ENCODE data around the gene BMF. TPM values are rescaled to one million over a fixed set of nuclear protein-coding genes. Genes with fewer than 3 reads are reported as not detected.
A peak's percentile ranks its signal among the peaks of the same experiment; 100 is the strongest.
"Not testable (repeated sequence)": the region's sequence is repeated elsewhere in the genome, so short reads cannot be mapped to it uniquely, and the experiment has no call there.

BMF gene
- total and polyA plus RNA-seq, 7 experiments from 2014 or later, result 1.5 to 31.1 (median 11.4) TPM

DNA sequence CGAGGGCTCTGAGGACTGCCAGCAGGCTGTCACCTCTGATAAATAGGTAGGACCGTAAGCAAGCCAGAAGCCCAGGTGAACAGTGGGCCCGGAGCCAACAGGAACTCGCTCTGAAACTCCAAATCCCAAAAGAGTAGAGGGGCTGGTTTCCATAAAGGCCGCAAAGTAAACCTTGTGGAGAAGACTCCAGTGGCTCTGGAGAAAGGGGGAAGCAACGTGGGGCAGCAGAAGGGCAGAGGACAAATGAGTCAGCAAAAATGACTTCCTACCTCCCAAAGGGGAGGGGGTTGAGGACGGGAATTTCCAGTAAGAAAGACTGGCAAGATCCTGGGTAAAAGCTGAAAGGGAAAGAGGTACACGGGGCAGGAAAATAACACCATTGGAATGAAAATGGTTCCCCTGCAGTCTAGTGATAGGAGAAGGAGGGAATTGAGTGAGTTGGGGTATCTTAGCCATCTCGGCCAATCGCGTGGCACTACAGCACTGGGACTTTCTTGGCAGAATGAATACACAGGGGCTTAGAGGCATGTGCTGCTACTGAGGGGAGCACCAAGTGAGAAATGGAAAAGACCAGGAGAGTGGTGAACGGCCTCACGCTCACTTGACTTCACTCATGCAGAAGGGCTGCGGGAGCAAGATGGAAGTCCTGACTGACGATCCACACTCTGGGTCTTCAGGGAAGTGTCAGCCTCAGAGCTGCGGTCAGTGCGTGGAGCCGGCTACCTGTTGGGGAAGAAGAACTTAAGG lies 33.2 kb downstream of the BMF start:
- no peak overlapping the region for H3K27ac ChIP-seq (ENCODE audit: low read depth, low read length)
- no peaks in the 10 kb centered on the region for H3K9me3 ChIP-seq (ENCODE audit: control insufficient read depth in 2 of 3, low read length in 3 of 3)
- Mint-ChIP-seq H3K36me3 (no peaks in the 10 kb centered on the region), H3K4me1 (peaks cover 9 to 16% (median 13%) of the 10 kb centered on the region in 7 donors), H3K27ac (peak overlapping the region in 2 of 9 donors; percentile 3 to 25), H3K27me3 (peaks cover 0 to 16% (median 5%) of the 10 kb centered on the region in 5 donors), H3K9me3 (no peaks in the 10 kb centered on the region), H3K4me3 (peak overlapping the region in 2 of 10 donors; percentile 11 to 22)
- intact Hi-C loops (cut with micrococcal nuclease), result no loop called here
- H3K4me3 ChIP-seq (ENCODE audit: low read length), result no peak overlapping the region
- no peaks in the 10 kb centered on the region for H3K27me3 ChIP-seq (ENCODE audit: control insufficient read depth in 2 of 2, insufficient read depth in 2 of 2, low read length in 2 of 2)
- ChIA-PET CTCF (no interaction called here), POLR2A (no interaction called here)
- ATAC-seq (no peak), DNase-seq (no peak)
- H3K4me1 ChIP-seq (ENCODE audit: control insufficient read depth in 2 of 2, insufficient read depth in 2 of 2, low read length in 2 of 2), result no peaks in the 10 kb centered on the region
- H3K36me3 ChIP-seq (ENCODE audit: control insufficient read depth in 2 of 3, insufficient read depth in 3 of 3, low read length in 3 of 3), result no peaks in the 10 kb centered on the region

DNA sequence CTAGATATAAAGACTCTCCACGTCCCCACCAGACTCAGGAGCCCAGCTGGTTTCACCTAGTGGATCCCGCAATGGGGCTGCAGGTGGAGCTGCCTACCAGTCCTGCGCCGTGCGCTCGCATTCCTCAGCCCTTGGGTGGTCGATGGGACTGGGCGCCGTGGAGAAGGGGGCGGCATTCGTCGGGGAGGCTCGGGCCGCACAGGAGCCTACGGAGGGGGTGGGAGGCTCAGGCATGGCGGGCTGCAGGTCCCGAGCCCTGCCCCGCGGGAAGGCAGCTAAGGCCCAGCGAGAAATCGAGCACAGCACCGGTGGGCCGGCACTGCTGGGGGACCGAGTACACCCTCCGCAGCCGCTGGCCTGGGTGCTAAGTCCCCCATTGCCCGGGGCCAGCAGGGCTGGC lies 34.0 kb downstream of the BMF start:
- H3K4me1 ChIP-seq (ENCODE audit: control insufficient read depth in 2 of 2, insufficient read depth in 2 of 2, low read length in 2 of 2); DNase-seq; H3K9me3 ChIP-seq (ENCODE audit: control insufficient read depth in 2 of 3, low read length in 3 of 3); H3K36me3 Mint-ChIP-seq; H3K36me3 ChIP-seq (ENCODE audit: control insufficient read depth in 2 of 3, insufficient read depth in 3 of 3, low read length in 3 of 3); intact Hi-C loops (cut with micrococcal nuclease); ATAC-seq; H3K27ac ChIP-seq (ENCODE audit: low read depth, low read length); H3K4me3 ChIP-seq (ENCODE audit: low read length); POLR2A ChIA-PET; H3K27ac Mint-ChIP-seq; H3K9me3 Mint-ChIP-seq; H3K27me3 ChIP-seq (ENCODE audit: control insufficient read depth in 2 of 2, insufficient read depth in 2 of 2, low read length in 2 of 2): not testable (repeated sequence)
- Mint-ChIP-seq H3K4me3 (peak overlapping the region in 2 of 10 donors; percentile 76 to 91), H3K27me3 (peaks cover 0 to 16% (median 2%) of the 10 kb centered on the region in 5 donors), H3K4me1 (peaks cover 8 to 14% (median 9%) of the 10 kb centered on the region in 7 donors)
- CTCF ChIA-PET, result interaction anchor here (1.0 to 1.9 kb wide), 2 partner anchors 30 to 32 kb away, joined by 4 to 6 read pairs; no protein-coding TSS in a partner anchor

DNA sequence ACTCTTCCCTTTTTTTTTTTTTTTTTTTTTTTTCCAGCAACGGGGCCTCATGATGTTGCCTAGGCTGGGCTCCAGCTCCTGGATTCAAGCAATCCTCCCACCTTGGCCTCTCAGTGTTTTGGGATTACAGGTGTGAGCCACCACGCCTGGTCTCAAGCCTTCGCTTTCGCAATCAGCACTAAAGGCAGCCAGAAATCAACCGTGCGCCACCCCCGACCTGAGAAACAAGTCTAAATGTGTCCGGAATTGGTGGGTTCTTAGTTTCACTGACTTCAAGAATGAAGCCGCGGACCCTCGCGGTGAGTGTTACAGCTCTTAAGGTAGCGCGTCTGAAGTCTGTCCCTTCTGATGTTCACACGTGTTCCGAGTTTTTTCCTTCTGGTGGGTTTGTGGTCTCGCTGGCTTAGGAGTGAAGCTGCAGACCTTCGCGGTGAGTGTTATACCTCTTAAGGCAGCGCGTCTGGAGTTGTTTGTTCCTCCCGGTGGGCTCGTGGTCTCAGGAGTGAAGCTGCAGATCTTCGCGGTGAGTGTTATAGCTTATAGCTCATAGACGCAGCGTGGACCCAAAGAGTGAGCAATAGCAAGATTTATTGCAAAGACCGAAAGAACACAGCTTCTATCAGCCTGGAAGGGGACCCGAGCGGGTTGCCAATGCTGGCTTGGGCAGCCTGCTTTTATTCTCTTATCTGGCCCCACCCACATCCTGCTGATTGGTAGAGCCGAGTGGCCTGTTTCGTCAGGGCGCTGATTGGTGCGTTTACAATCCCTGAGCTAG lies 34.8 kb downstream of the BMF start:
- Mint-ChIP-seq H3K4me1 (peaks cover 8 to 14% (median 9%) of the 10 kb centered on the region in 7 donors), H3K27me3 (peaks cover 0 to 16% (median 0%) of the 10 kb centered on the region in 5 donors), H3K27ac (peak overlapping the region in 8 of 9 donors; percentile 1 to 93 (median 70)), H3K4me3 (peak overlapping the region; percentile 59 to 94 (median 88))
- H3K9me3 ChIP-seq (ENCODE audit: control insufficient read depth in 2 of 3, low read length in 3 of 3); POLR2A ChIA-PET; H3K27me3 ChIP-seq (ENCODE audit: control insufficient read depth in 2 of 2, insufficient read depth in 2 of 2, low read length in 2 of 2); H3K9me3 Mint-ChIP-seq; H3K36me3 Mint-ChIP-seq; intact Hi-C loops (cut with micrococcal nuclease); H3K36me3 ChIP-seq (ENCODE audit: control insufficient read depth in 2 of 3, insufficient read depth in 3 of 3, low read length in 3 of 3); H3K27ac ChIP-seq (ENCODE audit: low read depth, low read length); H3K4me1 ChIP-seq (ENCODE audit: control insufficient read depth in 2 of 2, insufficient read depth in 2 of 2, low read length in 2 of 2); ATAC-seq: not testable (repeated sequence)
- H3K4me3 ChIP-seq (ENCODE audit: low read length), result peak overlapping the region; percentile 35
- CTCF ChIA-PET, result interaction anchor here (1.0 to 1.9 kb wide), 2 partner anchors 31 to 33 kb away, joined by 4 to 6 read pairs; no protein-coding TSS in a partner anchor
- DNase-seq, result peak in 1 of 9 donors; percentile 11

DNA sequence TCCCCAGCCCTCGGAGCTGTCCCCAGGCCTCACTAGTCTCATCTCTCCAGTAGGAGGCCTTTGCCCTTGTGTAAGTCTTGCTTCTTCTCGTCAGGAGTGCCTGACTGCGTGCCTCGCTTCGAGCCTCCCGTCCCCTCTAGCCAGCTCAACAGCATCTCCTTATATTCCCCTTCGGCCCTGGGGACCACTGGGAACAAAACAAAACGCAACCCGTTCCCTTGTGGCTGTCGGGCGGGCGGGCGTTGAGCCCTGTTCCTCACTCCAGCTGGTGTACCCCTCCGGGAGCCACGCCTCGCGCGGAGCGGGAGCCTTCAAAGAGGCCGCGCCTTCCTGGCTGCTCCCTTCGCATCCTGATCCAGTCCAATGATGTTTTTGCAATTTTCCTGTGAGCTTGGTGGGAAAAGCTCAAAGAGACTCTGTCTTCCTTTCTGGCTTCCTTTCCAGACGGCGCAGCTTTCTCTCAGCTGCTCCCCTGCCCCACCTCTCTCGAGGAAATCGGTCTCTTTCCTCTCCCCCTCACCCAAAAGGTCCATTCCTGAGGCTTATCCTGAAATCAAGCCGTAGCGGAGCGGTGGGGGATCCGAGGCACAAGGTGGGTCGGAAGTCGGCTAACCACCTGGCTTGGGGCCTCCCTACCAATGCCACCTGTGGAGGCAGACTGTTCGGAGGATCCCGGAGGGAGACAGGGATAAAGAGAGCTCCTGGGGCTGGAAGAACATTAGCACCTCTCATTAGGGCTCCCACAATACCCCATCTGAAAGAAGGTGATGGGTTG lies 36.3 kb downstream of the BMF start:
- H3K36me3 ChIP-seq (ENCODE audit: control insufficient read depth in 2 of 3, insufficient read depth in 3 of 3, low read length in 3 of 3), result no peaks in the 10 kb centered on the region
- no peak overlapping the region for H3K4me3 Mint-ChIP-seq
- H3K4me1 ChIP-seq (ENCODE audit: control insufficient read depth in 2 of 2, insufficient read depth in 2 of 2, low read length in 2 of 2), result no peaks in the 10 kb centered on the region
- no peaks in the 10 kb centered on the region for H3K9me3 ChIP-seq (ENCODE audit: control insufficient read depth in 2 of 3, low read length in 3 of 3)
- ATAC-seq, result no peak
- H3K27ac ChIP-seq (ENCODE audit: low read depth, low read length), result no peak overlapping the region
- CTCF ChIA-PET, result interaction anchor here (0.7 kb wide), 1 partner anchor 32 kb away, joined by 3 read pairs; no protein-coding TSS in a partner anchor
- no peak for DNase-seq
- H3K4me3 ChIP-seq (ENCODE audit: low read length), result no peak overlapping the region
- intact Hi-C loops (cut with micrococcal nuclease), result no loop called here
- H3K27ac Mint-ChIP-seq, result peak overlapping the region in 1 of 9 donors; percentile 23
- no peaks in the 10 kb centered on the region for H3K27me3 ChIP-seq (ENCODE audit: control insufficient read depth in 2 of 2, insufficient read depth in 2 of 2, low read length in 2 of 2)
- H3K27me3 Mint-ChIP-seq, result peaks cover 0 to 13% (median 0%) of the 10 kb centered on the region in 5 donors
- H3K9me3 Mint-ChIP-seq, result no peaks in the 10 kb centered on the region
- H3K36me3 Mint-ChIP-seq, result no peaks in the 10 kb centered on the region
- POLR2A ChIA-PET, result no interaction called here
- H3K4me1 Mint-ChIP-seq, result peaks cover 8 to 14% (median 9%) of the 10 kb centered on the region in 7 donors

DNA sequence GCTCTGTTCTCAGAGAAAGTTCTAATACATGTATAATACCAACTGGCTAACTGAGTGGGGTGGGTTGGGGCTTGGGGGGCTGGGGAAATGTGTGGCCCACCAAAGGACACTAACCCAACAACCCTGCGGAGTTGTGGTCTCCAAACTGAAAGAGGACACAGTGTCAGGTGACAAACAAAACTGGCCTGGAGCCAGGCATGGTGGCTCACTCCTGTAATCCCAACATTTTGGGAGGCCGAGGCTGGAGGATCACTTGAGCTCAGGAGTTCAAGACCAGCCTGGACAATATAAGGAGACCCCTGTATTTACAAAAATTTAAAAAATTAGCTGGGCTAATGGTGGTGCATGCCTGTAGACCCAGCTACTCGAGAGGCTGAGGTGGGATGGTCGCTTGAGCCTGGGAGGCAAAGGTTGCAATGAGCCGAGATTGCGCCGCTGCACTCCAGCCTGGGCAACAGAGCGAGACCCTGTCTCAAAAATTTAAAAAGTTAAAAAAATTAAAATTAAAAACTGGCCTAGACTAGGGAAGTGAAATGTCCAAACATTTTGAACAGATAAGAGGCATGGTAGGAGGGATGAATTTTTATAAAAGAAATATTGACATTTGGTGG lies 38.0 kb downstream of the BMF start:
- Histone ChIP-seq H3K4me1 (ENCODE audit: control insufficient read depth in 2 of 2, insufficient read depth in 2 of 2, low read length in 2 of 2) (no peaks in the 10 kb centered on the region), H3K9me3 (ENCODE audit: control insufficient read depth in 2 of 3, low read length in 3 of 3) (no peaks in the 10 kb centered on the region), H3K4me3 (ENCODE audit: low read length) (no peak overlapping the region), H3K27me3 (ENCODE audit: control insufficient read depth in 2 of 2, insufficient read depth in 2 of 2, low read length in 2 of 2) (no peaks in the 10 kb centered on the region), H3K36me3 (ENCODE audit: control insufficient read depth in 2 of 3, insufficient read depth in 3 of 3, low read length in 3 of 3) (no peaks in the 10 kb centered on the region), H3K27ac (ENCODE audit: low read depth, low read length) (no peak overlapping the region)
- no peak for ATAC-seq
- ChIA-PET CTCF (no interaction called here), POLR2A (interaction anchor here (1.1 kb wide), 1 partner anchor 12 kb away, joined by 3 read pairs; no protein-coding TSS in a partner anchor)
- DNase-seq, result no peak
- Mint-ChIP-seq H3K36me3 (peaks cover 0 to 1% (median 0%) of the 10 kb centered on the region in 5 donors), H3K27me3 (peaks cover 0 to 13% (median 0%) of the 10 kb centered on the region in 5 donors), H3K4me1 (peaks cover 6 to 12% (median 9%) of the 10 kb centered on the region in 7 donors), H3K9me3 (no peaks in the 10 kb centered on the region), H3K27ac (no peak overlapping the region), H3K4me3 (no peak overlapping the region)
- intact Hi-C loops (cut with micrococcal nuclease), result no loop called here

DNA sequence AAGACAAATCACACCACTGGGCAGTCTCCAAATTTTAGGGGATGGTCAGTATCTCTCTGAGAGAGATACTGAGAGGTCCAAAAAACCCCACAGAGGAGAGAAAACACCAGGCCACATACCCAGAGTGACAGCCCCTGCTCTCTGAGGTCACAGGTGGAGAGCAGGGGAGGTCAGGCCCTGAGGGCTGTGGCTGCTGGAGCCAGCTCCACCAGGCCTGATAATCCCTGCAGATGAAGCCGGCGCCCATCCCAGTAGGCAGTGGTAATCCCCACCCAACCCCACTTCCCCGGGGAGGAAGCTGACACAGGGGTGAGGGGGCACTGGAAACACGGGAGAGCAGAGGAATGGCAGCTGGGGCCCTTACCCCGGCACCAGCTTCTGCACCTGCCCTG lies 38.5 kb downstream of the BMF start:
- Histone ChIP-seq H3K4me1 (ENCODE audit: control insufficient read depth in 2 of 2, insufficient read depth in 2 of 2, low read length in 2 of 2) (peaks cover 0 to 1% of the 10 kb centered on the region in 2 donors), H3K27ac (ENCODE audit: low read depth, low read length) (no peak overlapping the region), H3K36me3 (ENCODE audit: control insufficient read depth in 2 of 3, insufficient read depth in 3 of 3, low read length in 3 of 3) (no peaks in the 10 kb centered on the region), H3K4me3 (ENCODE audit: low read length) (no peak overlapping the region), H3K9me3 (ENCODE audit: control insufficient read depth in 2 of 3, low read length in 3 of 3) (no peaks in the 10 kb centered on the region), H3K27me3 (ENCODE audit: control insufficient read depth in 2 of 2, insufficient read depth in 2 of 2, low read length in 2 of 2) (no peaks in the 10 kb centered on the region)
- H3K27me3 Mint-ChIP-seq, result peaks cover 0 to 13% (median 0%) of the 10 kb centered on the region in 5 donors
- no peak overlapping the region for H3K4me3 Mint-ChIP-seq
- POLR2A ChIA-PET, result interaction anchor here (1.1 kb wide), 1 partner anchor 11 kb away, joined by 3 read pairs; no protein-coding TSS in a partner anchor
- DNase-seq, result no peak
- H3K36me3 Mint-ChIP-seq, result peaks cover 0 to 4% (median 0%) of the 10 kb centered on the region in 5 donors
- no peak overlapping the region for H3K27ac Mint-ChIP-seq
- ATAC-seq, result no peak
- H3K9me3 Mint-ChIP-seq, result no peaks in the 10 kb centered on the region
- intact Hi-C loops (cut with micrococcal nuclease), result no loop called here
- H3K4me1 Mint-ChIP-seq, result peaks cover under 1 to 14% (median 10%) of the 10 kb centered on the region in 7 donors
- CTCF ChIA-PET, result no interaction called here

Data from naive thymus-derived CD4-positive, alpha-beta T cell (primary cell).